ENCODE data around the gene SEMA6B. TPM values are rescaled to one million over a fixed set of nuclear protein-coding genes. Genes with fewer than 3 reads are reported as not detected.

The SEMA6B gene
- total and polyA plus RNA-seq, 12 donors: 3.4 to 27.9 (median 9.4) TPM

GRCh38 chr19:4502282-4503131 is 57.0 kb downstream of the SEMA6B start:
- no peak overlapping the region for H3K4me3 ChIP-seq
- intact Hi-C loops (cut with DNase I): no loop called here
- DNase-seq: no peak
- ATAC-seq: no peak
- peaks cover 0 to 11% (median 6%) of the 10 kb centered on the region in 9 donors for H3K4me1 ChIP-seq
- H3K27me3 ChIP-seq: no peaks in the 10 kb centered on the region
- peaks cover 0 to 100% (median 65%) of the 10 kb centered on the region in 9 donors for H3K36me3 ChIP-seq
- WGBS, 2 donors: 81 to 87% methylated on average over 37 of the region's 37 CpGs
- no peaks in the 10 kb centered on the region for H3K9me3 ChIP-seq
- peak overlapping the region in 2 of 10 donors; percentile 28 to 53 for H3K27ac ChIP-seq
- TF ChIP-seq, protein P1, sequence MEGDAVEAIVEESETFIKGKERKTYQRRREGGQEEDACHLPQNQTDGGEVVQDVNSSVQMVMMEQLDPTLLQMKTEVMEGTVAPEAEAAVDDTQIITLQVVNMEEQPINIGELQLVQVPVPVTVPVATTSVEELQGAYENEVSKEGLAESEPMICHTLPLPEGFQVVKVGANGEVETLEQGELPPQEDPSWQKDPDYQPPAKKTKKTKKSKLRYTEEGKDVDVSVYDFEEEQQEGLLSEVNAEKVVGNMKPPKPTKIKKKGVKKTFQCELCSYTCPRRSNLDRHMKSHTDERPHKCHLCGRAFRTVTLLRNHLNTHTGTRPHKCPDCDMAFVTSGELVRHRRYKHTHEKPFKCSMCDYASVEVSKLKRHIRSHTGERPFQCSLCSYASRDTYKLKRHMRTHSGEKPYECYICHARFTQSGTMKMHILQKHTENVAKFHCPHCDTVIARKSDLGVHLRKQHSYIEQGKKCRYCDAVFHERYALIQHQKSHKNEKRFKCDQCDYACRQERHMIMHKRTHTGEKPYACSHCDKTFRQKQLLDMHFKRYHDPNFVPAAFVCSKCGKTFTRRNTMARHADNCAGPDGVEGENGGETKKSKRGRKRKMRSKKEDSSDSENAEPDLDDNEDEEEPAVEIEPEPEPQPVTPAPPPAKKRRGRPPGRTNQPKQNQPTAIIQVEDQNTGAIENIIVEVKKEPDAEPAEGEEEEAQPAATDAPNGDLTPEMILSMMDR (IDR thresholded peaks at IDR 0.05): no peak

DNA sequence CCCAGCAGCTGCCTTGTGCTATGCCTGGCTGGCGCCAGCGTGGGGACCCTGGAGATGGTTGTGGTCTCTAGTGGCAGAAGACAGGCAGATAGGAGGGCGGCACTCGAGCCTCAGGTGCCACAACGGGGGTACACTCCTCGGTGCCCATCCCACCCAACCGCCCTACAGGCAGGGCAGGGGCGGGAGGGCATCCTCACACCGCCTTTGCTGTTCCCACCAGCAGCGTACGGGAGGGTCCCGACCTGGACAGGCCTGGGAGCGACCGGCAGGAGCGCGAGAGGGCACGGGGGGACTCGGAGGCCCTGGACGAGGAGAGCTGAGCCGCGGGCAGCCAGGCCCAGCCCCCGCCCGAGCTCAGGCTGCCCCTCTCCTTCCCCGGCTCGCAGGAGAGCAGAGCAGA is 57.8 kb downstream of the SEMA6B start:
- peaks cover 0 to 6% (median 0%) of the 10 kb centered on the region in 9 donors for H3K4me1 ChIP-seq
- TF ChIP-seq, protein P1 (IDR thresholded peaks at IDR 0.05): no peak
- H3K9me3 ChIP-seq: no peaks in the 10 kb centered on the region
- peak overlapping the region in 4 of 10 donors; percentile 3 to 53 (median 18) for H3K27ac ChIP-seq
- no peak for DNase-seq
- 80 to 87% methylated on average over 25 of the region's 25 CpGs for WGBS, 2 donors
- peaks cover 0 to 100% (median 62%) of the 10 kb centered on the region in 9 donors for H3K36me3 ChIP-seq
- peak in 2 of 8 donors; percentile 1 to 2 for ATAC-seq
- H3K4me3 ChIP-seq: no peak overlapping the region
- intact Hi-C loops (cut with DNase I): no loop called here
- no peaks in the 10 kb centered on the region for H3K27me3 ChIP-seq

DNA sequence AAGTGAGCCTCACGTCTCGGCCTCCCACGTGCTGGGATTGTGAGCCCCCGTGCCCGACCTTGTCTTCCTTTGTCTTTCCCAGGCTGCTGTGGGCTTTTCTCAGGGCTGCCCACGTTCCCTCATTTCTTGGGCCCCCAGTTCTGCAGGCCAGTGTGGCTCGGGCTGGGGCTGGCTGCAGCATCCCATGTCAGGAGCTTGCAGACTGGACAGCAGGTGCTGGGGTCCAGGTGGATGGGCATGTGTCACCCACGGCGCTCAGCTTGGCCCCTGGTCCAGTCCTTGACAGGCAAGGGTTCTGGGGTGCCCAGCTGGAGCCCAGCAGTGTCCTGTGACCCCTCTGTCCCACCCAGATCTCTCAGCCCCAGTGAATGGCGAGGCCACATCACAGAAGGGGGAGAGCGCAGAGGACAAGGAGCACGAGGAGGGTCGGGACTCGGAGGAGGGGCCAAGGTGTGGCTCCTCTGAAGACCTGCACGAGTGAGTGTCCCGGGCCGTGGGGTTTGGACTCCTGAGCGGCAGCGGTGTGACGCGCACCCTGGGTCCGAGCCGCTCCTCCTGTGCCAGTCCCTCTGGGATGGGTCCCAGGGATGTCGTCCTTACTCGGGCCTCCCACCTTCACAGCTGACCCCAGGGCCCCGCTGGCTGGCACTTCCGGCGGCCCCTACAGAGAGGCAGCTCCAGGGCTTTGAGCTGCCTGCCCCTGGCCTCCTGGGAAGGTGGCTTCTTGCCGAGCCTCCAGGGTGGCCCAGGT is 58.5 kb downstream of the SEMA6B start:
- no peak for DNase-seq
- H3K27me3 ChIP-seq: no peaks in the 10 kb centered on the region
- H3K4me3 ChIP-seq: no peak overlapping the region
- TF ChIP-seq, protein P1 (IDR thresholded peaks at IDR 0.05): no peak
- WGBS, 2 donors: 94 to 96% methylated on average over 29 of the region's 29 CpGs
- peak overlapping the region in 3 of 10 donors; percentile 3 to 53 (median 28) for H3K27ac ChIP-seq
- ATAC-seq: peak in 3 of 8 donors; percentile 3 to 4 (median 4)
- H3K36me3 ChIP-seq: peaks cover 0 to 100% (median 55%) of the 10 kb centered on the region in 9 donors
- no peaks in the 10 kb centered on the region for H3K9me3 ChIP-seq
- intact Hi-C loops (cut with DNase I): no loop called here
- H3K4me1 ChIP-seq: no peaks in the 10 kb centered on the region

GRCh38 chr19:4499855-4500254 is 59.6 kb downstream of the SEMA6B start:
- Histone ChIP-seq H3K4me1 (no peaks in the 10 kb centered on the region), H3K9me3 (no peaks in the 10 kb centered on the region), H3K4me3 (no peak overlapping the region), H3K36me3 (peaks cover 0 to 100% (median 49%) of the 10 kb centered on the region in 9 donors), H3K27me3 (no peaks in the 10 kb centered on the region), H3K27ac (no peak overlapping the region)
- 91 to 94% methylated on average over 15 of the region's 15 CpGs for WGBS, 2 donors
- intact Hi-C loops (cut with DNase I): no loop called here
- DNase-seq (no peak), ATAC-seq (peak in 1 of 8 donors; percentile 6)
- TF ChIP-seq, protein P1 (IDR thresholded peaks at IDR 0.05): no peak

Data from heart right ventricle (tissue), 16 donors.